Measurements from ENCODE around the gene DCAF8. TPM values are rescaled to one million over a fixed set of nuclear protein-coding genes. Genes with fewer than 3 reads are reported as not detected.

The DCAF8 gene
- total RNA-seq, 2 donors from 2014 or later: 72.0 to 86.1 TPM

DNA sequence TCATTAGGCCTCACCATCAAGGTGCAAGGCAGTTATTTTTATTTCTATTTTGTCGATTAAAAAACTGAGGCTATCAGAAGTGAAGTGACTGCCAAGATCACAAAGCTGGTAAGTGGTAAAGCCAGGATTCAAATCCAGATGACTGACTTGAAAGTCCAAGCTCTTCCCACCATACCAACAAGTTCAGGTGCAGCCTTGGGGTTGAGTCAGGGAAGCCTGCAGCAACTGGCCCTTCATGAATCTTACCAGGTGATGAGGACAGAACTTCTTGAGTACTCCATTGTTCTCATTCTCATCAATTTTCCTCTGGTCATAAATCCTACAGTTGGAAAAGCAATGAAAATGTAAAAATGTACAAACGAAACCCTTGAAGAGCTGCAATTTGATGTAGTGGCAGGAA lies 37.0 kb downstream of the DCAF8 start:
- no peaks in the 10 kb centered on the region for H3K9me3 ChIP-seq

DNA sequence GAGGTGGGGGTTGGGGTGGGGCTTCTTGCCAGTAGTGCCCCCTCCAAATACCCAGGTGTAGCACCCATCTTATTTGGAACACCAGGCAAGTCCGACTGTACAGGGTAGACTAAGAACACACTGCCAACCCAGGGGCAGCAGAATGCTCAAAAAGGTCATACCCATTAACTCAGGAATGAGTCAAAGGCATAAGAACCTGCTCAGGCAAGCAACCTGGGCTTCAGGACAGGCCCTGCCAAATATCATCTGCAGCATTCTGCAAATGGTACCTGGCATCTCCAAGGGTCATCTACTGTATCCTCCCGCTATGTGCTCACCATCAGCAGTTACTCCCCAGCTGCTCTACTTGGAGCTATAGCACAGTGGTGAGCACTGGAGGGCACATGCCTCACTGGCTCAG lies 37.7 kb downstream of the DCAF8 start:
- Histone ChIP-seq H3K27me3 (no peaks in the 10 kb centered on the region), H3K9me3 (no peaks in the 10 kb centered on the region), H3K27ac (no peak overlapping the region), H3K4me3 (no peak overlapping the region), H3K4me1 (no peaks in the 10 kb centered on the region), H3K36me3 (peaks cover 28% of the 10 kb centered on the region), H3K9ac (ENCODE audit: low read depth in 2 of 2, low read length in 2 of 2) (no peak overlapping the region)
- TF ChIP-seq, protein P1, sequence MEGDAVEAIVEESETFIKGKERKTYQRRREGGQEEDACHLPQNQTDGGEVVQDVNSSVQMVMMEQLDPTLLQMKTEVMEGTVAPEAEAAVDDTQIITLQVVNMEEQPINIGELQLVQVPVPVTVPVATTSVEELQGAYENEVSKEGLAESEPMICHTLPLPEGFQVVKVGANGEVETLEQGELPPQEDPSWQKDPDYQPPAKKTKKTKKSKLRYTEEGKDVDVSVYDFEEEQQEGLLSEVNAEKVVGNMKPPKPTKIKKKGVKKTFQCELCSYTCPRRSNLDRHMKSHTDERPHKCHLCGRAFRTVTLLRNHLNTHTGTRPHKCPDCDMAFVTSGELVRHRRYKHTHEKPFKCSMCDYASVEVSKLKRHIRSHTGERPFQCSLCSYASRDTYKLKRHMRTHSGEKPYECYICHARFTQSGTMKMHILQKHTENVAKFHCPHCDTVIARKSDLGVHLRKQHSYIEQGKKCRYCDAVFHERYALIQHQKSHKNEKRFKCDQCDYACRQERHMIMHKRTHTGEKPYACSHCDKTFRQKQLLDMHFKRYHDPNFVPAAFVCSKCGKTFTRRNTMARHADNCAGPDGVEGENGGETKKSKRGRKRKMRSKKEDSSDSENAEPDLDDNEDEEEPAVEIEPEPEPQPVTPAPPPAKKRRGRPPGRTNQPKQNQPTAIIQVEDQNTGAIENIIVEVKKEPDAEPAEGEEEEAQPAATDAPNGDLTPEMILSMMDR (IDR thresholded peaks at IDR 0.05): no peak
- intact Hi-C loops (cut with DNase I): no loop called here
- no peak for DNase-seq

More for the DNA sequence above, 37.0 kb downstream of the DCAF8 start:
- intact Hi-C loops (cut with DNase I): no loop called here
- Histone ChIP-seq H3K9ac (ENCODE audit: low read depth in 2 of 2, low read length in 2 of 2) (no peak overlapping the region), H3K4me3 (no peak overlapping the region), H3K4me1 (no peaks in the 10 kb centered on the region), H3K27me3 (no peaks in the 10 kb centered on the region), H3K36me3 (peaks cover 28% of the 10 kb centered on the region), H3K27ac (no peak overlapping the region)
- TF ChIP-seq, protein P1 (IDR thresholded peaks at IDR 0.05): no peak
- no peak for DNase-seq

DNA sequence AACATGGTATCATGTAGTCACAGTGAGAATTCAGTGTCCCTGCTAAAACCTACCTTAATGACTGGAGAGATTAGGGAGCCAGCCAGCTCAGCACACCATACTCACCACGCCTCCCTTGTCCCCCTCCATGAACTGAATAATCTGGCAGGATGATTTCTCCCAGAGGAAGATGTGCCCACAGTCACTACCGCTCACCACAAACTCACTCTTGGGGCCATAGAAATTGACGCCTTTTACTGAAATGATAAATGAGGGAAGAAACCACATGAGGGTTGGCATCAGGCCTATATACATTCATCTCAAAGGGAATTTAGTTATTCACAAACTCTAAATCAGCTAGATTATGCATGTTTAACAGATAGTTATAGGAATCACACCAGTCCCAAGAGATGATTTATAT lies 39.8 kb downstream of the DCAF8 start:
- intact Hi-C loops (cut with DNase I): no loop called here
- peaks cover 28% of the 10 kb centered on the region for H3K36me3 ChIP-seq
- H3K4me1 ChIP-seq: no peaks in the 10 kb centered on the region
- H3K9ac ChIP-seq (ENCODE audit: low read depth in 2 of 2, low read length in 2 of 2): no peak overlapping the region
- DNase-seq: no peak
- no peaks in the 10 kb centered on the region for H3K9me3 ChIP-seq
- TF ChIP-seq, protein P1 (IDR thresholded peaks at IDR 0.05): no peak
- H3K27me3 ChIP-seq: no peaks in the 10 kb centered on the region
- no peak overlapping the region for H3K4me3 ChIP-seq
- no peak overlapping the region for H3K27ac ChIP-seq

DNA sequence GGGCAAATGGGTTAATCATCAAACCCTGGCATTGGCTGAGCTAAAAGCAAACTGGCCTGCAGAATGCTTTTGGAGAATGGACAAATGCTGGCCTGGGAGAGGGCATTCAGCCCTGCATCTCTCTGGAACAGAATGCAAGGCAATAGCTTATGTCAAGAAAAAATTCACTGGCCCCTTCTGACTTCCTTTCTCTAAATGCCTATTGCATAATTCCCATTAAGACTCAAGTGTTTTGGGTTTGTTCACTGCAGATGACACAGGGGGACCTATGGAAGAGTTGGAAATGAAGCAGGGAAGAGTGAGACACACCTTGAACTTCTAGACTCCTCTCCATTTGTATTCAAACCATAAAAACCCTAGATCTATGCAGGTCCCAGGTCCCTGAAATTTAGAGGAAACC lies 41.3 kb downstream of the DCAF8 start:
- no peak overlapping the region for H3K27ac ChIP-seq
- H3K4me3 ChIP-seq: no peak overlapping the region
- TF ChIP-seq, protein P1 (IDR thresholded peaks at IDR 0.05): no peak
- no peak for DNase-seq
- intact Hi-C loops (cut with DNase I): no loop called here
- H3K4me1 ChIP-seq: no peaks in the 10 kb centered on the region
- peaks cover 28% of the 10 kb centered on the region for H3K36me3 ChIP-seq
- no peaks in the 10 kb centered on the region for H3K9me3 ChIP-seq
- H3K27me3 ChIP-seq: no peaks in the 10 kb centered on the region
- no peak overlapping the region for H3K9ac ChIP-seq (ENCODE audit: low read depth in 2 of 2, low read length in 2 of 2)

DNA sequence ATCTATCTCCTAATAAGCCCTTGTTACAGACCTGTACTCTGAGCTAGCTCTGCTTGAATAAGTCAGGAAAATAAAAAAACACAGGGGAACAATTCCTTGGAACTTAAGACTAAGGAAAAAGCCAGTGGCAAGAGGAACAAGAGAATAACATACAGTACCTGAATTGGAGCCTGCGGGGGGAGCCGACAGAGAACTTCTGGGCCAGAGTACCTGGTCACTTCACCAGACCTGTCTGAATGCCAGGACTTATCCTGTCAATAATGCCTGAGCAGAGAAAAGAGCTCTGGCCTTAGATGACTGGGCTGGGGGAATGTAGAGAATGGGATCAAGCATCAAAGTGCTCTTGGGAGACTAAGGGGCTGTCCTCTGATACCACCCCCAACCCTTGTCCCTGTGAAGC lies 42.0 kb downstream of the DCAF8 start:
- Histone ChIP-seq H3K36me3 (peaks cover 32% of the 10 kb centered on the region), H3K9ac (ENCODE audit: low read depth in 2 of 2, low read length in 2 of 2) (no peak overlapping the region), H3K27ac (no peak overlapping the region), H3K4me3 (no peak overlapping the region), H3K4me1 (no peaks in the 10 kb centered on the region), H3K9me3 (no peaks in the 10 kb centered on the region), H3K27me3 (no peaks in the 10 kb centered on the region)
- intact Hi-C loops (cut with DNase I): no loop called here
- TF ChIP-seq, protein P1 (IDR thresholded peaks at IDR 0.05): no peak
- no peak for DNase-seq
